ENCODE measurements around the gene KIAA0232.

Gene KIAA0232, protein sequence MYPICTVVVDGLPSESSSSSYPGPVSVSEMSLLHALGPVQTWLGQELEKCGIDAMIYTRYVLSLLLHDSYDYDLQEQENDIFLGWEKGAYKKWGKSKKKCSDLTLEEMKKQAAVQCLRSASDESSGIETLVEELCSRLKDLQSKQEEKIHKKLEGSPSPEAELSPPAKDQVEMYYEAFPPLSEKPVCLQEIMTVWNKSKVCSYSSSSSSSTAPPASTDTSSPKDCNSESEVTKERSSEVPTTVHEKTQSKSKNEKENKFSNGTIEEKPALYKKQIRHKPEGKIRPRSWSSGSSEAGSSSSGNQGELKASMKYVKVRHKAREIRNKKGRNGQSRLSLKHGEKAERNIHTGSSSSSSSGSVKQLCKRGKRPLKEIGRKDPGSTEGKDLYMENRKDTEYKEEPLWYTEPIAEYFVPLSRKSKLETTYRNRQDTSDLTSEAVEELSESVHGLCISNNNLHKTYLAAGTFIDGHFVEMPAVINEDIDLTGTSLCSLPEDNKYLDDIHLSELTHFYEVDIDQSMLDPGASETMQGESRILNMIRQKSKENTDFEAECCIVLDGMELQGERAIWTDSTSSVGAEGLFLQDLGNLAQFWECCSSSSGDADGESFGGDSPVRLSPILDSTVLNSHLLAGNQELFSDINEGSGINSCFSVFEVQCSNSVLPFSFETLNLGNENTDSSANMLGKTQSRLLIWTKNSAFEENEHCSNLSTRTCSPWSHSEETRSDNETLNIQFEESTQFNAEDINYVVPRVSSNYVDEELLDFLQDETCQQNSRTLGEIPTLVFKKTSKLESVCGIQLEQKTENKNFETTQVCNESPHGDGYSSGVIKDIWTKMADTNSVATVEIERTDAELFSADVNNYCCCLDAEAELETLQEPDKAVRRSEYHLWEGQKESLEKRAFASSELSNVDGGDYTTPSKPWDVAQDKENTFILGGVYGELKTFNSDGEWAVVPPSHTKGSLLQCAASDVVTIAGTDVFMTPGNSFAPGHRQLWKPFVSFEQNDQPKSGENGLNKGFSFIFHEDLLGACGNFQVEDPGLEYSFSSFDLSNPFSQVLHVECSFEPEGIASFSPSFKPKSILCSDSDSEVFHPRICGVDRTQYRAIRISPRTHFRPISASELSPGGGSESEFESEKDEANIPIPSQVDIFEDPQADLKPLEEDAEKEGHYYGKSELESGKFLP (N-terminal part only)

DNA sequence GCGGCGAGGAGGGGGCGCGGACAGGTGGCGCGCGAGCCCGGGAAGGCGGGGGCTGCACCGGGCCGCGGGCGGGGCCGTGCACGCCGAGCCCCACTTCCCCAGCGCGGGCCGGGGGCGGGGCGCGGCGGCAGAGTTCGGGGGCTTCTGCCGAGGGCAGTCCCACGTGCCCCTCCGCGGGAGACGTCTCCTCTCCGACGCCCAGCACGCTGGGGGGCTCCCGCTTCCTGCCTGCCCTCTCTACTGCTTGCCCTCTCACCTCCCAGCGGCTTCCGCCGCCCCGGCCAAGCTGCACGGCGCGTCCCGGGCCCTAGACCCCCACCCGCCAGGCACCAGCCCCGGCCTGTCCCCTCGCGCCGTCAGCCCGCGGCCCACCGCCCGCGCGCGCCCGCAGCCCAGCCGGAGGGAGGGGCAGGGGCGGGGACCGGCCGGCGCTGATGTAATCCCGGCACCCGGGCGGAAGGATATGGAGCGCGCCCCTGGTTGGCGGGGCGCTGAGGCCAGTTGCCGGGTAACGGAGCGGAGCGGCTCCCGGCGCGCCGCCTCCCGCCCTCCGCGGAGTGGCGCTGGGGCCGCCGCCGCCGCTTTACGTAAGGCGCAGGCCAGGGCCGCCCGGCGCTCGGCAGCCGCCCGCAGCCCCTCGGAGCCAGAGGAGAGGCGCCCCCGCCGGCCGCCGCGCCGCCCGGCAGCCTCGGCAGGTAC is at the start of gene KIAA0232:
Gene KIAA0232 (plus strand): TSS at position 581 of the 699 bp plus-strand sequence. CDS start 41,727 bp downstream, outside the sequence.
- no peak for DNase-seq

DNA sequence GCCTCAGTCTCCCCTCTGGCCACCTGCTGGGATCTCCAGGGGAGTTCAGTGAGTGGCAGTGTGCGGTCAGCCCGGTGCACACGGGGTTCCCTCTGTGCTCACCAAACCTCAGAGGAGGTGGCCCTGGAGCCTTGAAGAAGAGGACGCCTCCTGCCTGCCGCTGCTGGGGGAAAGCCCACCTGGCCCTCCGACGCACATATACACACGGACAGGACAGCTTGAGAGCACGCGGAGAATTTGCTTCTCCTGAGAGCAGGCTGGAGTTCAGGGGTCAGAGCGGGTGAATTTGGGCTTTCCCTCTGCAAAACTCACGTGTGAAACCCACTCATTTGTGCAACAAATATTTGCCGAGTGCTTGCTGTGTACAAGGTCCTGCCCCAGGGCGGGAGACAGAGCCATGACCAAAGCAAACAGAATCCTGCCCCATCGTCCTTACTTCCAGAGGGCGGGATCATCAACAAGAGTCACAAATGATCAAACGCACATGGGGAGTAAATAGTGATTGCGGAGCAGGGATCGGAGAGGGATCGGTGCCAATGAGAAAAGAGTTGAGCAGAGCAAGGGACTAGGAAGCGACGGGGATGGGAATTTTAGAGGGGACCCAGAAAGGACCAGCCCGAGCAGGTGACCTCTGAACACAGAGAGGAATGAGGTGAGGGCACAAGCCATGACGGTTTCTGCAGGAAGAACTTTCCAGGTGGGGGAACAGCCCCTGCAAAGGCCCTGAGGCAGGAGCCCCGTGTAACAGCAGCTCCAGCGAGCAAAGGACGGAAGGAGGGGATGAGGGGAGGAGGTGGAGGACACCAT is 49.0 kb upstream of the KIAA0232 start:
- DNase-seq: no peak

DNA sequence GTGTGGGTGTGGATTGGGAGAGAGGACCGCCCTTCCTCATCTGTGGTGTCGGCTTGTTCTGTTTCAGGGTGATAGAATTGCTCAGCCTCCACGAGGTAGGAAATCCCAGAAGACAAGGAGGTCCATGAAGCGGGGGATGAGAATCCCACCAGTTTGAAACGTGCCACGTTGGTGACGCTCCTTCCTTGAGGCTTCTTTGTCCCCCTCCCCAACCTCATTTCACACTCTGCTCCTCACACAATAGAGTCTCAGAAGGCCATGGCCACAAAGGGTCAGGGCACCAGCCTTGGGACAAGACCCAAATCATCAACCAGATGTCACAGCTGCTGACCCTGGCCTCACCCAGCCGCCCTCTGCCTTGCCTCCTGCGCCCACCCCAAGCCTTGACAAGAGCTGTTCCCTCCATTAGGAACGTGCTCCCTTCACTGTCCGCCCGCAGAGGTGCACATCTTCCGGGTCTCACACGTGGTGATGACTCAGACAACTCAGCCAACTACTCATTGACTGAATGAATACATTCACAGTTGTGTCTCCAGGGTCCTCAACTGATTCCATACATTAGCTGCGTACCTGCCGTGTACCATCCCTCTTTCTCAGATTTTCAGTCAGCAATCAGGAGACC is 48.3 kb upstream of the KIAA0232 start:
- no peak for DNase-seq

DNA sequence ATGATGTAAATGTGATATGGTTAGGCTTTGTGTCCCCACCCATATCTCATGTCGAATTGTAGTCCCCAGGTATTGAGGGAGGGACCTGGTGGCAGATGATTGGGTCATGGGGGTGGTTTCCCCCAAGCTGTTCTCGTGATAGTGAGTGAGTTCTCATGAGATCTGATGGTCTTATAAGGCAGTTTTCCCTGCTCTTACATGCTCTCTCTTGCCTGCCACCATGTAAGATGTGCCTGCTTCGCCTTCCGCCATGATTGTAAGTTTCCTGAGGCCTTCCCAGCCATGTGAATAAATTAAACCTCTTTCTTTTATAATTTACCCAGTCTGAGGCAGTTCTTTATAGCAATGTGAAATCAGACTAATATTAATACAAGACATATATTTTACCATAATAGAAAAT is 42.6 kb upstream of the KIAA0232 start:
- no peak for DNase-seq

DNA sequence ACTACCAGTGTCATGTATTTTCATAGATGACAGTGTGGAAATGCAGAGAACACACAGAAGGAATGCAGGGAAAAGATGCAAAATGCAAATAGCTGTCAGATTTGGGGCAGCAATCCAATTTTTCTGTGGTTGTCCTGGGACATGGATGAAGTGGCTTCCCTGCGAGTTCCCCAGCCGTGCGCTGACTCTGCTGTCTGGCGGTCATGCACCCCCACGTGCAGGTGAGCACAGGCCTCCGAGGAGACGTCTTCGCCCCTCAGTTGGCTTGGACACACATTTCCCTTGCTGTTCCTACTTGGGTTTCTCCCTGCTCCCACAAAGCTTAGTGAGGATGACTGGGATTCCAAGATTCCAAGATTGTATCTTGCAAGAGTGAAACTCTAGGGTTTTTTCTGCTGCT is 42.2 kb upstream of the KIAA0232 start:
- DNase-seq: no peak

DNA sequence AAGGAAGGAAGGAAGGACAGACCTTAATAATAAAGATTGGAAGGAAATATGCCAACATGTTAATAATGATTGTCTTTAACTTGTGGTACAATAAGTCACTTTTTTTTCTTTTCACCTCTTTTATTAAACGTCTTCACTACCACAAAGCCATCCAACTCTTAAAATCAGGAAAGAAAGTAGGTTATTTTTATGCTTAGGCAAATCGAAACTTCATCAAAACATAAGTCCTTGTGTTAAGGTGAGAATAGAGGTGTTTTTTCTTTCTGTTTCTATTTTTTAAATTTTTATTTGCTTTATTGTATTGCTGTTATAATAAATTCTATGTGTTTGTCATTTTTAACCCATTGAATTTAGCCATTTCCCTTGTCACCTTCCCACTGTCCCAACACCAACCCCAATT is 40.0 kb upstream of the KIAA0232 start:
- no peak for DNase-seq

DNA sequence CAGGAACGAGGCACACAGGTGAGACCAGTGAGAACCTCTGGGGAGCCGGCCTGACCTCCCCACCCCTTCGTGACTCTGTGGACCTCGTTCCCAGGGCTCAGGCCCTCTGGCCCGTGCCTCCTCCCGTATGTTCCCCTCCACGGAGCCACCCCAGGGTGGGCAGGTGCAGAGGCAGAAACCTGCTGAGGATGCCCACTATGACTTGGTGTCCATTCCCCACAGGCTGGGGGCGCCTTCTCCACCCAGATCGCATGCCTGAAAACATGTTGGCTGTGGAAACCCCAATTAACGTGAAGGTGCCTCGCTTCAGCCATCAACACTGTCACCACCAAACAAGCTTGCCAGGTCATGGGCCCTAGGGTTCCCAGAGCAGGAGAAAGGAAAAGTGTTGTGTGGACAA is 39.5 kb upstream of the KIAA0232 start:
- DNase-seq: no peak

DNA sequence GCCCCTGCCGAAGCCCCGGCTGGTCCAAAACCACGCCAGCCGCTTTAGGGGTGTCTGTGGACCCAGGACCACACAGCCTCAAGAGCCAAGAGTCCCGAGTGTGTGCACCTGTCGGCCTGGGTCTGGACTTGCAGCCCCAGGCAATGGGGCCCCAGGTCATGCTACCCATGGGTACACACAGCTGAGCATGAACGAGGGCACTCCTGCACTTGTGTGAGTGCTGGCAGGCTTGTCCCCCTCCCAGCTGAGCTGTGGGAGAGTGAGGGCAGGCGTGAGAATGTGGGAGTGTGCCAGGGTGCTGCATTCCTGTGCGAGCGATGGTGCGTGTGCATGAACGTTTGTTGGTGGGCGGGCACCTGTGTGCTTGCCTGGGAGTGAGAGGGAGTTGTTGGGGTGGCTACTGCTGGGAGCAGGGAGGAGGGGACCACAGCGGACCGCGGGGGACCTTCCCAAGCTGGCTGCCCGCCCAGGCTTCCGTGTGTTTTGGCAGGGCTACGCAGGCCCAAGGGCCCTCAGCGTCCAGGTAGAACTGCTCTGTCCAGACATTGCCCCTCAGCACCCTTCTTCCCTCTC is 35.7 kb upstream of the KIAA0232 start:
- no peak for DNase-seq

DNA sequence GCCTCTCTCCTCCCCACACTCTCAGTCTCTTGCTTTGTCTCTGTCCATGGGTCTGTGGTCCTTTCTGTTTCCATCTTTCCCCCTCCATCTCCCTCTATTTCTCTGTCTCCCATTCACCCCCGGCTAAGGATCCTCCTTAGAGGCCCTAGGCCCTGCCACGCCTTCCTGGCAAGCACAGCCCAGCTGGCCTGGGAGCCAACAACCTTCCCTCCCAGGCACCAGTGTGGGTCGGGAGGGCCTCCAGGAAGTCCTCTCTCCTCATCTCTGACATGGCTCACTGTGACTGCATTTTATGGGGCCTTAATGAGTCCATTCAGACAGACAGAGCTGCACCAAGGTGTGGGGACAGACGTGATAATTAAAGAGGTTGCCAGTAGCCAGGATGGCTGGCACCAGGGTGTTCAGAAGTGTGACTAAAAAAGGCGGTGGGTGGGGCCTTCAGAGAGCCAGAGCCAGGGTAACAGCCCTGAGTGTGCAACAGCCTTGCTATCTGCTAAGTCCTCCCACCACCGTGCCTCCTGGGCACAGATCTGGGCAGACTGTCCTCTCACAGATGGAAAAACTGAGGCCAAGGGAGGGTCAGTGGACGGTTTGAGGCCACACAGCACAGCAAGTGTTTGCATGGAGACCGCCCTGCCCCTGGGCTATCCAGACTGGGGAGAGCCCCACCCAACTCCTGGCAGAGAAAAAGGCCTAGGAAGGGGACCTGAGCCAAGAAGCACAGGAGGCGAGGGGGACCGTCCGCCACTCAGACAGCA is 35.1 kb upstream of the KIAA0232 start:
- no peak for DNase-seq

DNA sequence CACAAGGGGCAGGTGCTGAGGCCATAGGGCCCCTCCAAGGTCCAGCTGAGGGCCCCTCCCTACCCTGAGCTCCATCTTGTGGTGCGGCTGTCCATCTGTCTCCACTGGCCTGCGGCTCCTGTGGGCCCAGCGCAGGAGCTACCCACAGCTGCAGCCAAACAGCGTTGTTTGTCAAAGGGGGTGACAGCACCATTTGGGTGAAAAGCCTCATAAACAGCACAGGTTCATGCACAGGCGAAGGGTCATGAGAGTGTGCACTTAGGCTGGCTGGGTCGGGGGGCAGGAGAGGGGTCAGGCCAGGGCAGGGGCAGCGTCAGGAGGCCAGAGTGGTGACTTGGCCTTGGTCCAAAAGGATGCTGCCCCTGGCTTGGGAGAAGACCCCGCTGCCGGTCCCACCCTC is 34.2 kb upstream of the KIAA0232 start:
- no peak for DNase-seq

DNA sequence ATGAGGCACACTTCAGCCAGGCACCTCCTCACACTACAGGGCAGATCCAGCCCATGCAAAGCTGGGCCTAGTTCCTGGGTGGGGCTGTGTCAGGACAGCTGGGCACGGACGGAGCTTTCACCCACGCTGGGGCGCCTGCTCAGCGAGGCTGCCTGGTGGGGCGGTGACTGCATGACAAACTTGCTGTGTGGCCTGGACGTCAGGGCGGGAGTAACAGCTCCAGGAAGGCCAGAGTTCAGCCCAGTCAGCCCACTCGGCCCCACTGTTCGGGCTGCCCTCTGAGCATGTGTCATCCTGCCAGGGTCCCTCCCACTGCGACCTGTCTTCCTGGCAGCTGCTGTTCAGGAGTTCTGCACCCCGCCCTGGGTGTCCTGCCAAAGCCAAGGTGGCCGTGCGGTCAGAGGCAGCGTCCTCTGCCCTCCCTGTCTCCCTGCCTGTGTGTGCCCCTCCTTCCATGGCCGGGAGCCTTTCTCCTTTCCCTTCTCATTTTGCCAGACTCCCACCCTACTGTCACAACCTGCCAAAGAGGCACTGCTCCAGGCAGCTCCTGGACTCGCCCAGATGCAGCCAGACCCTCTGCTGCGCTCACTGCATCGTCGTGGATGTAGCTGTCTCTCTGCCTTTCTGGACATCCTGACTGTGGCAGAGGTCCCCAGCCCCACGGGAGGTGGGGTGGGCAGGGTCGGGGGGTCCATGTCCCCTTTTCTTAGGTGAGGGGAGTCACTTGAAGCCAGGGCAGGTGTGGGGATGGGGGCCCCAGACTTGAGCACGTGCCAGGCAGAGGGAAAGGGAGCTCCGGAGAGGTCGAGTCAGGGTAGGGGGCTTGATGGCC is 33.0 kb upstream of the KIAA0232 start:
- no peak for DNase-seq

DNA sequence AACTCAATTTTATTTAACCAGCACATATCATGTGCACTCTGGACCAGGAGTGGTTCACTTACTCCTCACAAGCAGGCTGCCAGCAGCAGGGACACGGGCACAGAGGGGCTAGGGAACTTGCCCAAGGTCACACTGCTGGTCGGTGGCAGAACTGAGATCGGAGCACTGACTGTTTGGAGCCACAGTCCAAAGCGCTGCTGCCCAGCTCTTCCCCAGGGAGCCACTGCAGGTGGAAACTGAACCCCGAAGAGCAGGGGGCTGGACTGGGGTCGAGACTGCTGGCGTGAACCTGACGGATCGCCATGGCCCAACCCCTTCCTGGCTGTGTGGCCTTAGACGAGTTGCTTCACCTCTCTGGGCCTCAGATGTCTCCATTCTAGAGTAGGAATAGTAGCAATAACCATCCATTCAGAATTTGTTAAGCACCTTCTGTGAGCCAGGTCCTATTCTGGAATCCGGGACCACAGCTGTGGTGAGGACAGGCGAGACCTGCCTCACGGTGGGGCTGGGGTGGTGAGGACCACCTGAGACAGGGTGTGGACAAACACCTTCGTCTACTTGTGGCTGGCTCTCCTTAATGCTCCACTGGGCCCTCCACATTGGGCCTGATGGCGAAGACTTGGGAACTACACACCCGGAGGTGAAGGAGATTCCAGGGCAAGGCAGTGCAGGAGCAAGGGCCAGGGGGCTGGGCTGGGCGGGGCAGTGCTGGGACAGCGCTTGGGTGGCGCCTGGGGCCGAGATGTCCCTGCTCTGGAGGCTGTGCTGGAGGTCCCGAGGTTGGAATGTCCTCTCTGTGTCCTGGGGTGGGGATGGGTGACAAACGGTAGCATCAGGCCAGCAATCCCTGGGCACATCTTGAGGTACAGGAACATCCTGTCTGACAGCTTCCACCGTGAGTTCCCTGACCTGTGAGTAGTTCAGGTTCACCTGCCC is 32.0 kb upstream of the KIAA0232 start:
- DNase-seq: no peak

DNA sequence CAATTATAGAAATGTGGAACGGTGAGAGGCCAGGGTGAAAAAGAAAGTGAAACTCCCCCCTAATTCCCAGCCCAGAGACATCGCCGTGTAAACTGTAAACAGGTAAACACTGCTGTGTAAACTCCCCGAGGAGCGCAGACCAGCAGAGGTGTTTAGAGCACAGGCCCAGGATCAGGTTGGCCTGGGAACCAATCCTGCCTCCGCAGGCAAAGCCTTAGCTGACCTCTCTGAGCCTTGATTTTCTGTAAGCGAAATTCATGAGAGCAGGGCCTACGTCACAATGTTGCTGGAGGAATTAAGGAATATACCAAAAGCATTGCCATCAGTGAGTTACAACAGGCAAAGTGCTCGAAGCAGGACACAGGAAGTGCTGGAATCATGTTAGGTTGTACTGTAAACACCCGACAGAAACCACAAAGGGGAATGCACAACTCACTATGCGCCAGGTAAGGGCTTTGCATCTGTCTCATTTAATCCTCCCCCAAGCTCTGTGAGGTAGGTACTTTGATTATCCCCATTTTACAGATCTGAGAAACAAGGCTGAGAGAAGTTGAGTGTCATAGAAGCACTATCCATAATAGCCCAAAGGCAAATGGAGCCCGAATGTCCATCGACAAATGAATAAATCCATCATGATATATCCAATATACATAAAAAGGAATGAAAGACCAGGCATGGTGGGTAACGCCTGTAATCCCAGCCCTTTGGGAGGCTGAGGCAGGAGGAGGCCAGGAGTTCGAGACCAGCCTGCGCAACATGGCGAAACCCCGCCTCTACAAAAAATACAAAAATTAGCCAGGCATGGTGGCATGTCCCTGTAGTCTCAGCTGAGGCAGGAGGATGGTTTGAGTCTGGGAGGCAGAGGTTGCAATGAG is 30.7 kb upstream of the KIAA0232 start:
- no peak for DNase-seq

DNA sequence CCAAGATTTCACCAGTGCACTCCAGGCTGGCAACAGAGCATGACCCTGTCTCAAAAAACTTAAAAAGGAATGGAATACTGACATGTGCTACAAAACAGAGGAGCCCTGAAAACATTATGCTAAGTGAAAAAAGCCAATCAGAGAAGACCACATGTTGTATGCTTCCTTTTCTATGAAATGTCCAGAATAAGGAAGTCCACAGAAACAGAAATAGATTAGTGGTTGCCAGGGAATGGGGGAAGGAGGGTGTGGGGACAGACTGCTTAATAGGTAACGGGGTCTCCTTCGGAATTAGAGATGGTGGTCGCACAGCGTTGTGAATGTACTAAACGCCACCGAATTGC is 30.1 kb upstream of the KIAA0232 start:
- no peak for DNase-seq

DNA sequence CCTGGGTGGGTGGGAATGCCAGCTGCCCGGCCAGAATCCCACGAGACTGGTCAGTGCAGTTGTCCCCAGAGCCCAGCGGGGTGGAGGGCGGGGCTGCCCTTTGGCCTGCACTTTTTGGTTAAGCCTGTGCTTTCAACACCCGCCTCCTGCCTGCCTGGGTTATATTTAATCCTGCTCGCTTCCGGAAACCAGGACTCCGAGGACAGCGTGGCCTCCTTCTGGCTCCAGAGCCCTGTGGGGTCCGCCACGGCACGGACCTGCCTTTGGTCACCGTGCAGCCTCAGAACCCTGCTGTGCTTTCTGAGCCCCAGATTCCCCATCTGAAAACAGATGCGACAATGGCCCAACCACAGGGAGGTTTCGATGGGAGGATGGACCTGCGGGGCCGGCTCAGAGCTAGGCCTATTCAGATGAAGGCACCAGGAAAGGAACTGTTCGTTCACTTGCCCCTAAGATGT is 29.4 kb upstream of the KIAA0232 start:
- no peak for DNase-seq

DNA sequence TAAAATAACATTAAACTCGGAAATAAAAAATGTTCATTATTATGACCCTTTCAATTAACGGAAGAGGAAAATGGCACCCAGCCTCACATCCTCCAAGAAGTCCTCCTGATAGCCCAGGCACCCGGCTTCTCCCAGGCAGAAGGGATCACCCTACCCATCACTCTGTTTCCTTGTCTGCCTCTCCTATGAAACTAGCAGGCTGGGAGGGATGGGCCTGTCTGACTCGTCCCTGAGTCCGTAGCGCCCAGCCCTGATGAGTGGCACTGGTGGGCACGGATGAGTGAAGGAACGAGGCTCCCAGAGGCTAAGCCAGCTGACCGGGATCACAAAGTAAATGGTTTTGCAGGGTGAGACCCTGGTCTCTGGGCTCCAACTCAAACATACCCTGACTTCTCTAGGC is 28.6 kb upstream of the KIAA0232 start:
- no peak for DNase-seq

DNA sequence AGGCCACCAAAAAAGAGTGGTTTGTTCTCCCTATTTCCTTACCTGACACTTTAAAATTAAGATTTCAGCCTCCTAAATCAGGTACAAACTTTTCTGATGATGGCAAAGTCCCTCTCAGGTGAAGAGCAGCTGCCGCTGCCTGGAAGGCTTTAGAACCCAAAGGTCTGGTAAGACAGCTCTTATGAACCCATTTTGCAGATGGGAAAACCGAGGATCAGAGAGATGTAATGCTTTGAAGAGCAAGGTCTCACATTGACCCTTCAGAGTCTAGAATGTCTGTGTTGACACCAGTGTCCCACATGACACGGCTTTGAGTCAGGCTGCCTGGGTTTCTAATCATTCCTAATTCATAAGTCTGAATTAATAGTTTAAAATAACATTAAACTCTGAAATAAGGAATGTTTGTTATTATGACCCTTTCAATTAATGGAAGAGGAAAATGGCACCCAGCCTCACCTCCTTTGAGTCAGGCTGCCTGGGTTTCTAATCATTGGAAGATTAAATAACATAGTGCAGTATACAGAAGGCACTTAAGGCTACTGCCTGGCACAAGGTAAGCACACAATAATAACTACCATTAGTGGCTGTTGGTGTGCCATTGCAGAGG is 27.9 kb upstream of the KIAA0232 start:
- no peak for DNase-seq

Data from cortex of kidney (tissue), 1 donor.